B cell (primary cell): ENCODE measurements around the gene PTGES2. TPM values are rescaled to one million over a fixed set of nuclear protein-coding genes. Genes with fewer than 3 reads are reported as not detected.

Experiments used
- ATAC-seq: fragments of 200-7000 bp; cut with Tn5 transposase; one replicate; pipeline ENCODE4 v1.10.0; 2021; ENCODE audit warnings: low read depth, mild to moderate bottlenecking, moderate number of reproducible peaks, moderate library complexity
- CTCF ChIA-PET: fragments of 350-600 bp; sonication (Branson Sonifier 250); formaldehyde crosslinking; loops from one replicate; lab custom pipeline; 2021; ENCODE audit warnings: antibody characterized with exemption, inconsistent platforms; lab: Charles Lee
- POLR2A ChIA-PET: fragments of 350-600 bp; sonication (Branson Sonifier 250); formaldehyde crosslinking; loops from one replicate; lab custom pipeline; 2021; ENCODE audit warnings: antibody characterized with exemption; lab: Charles Lee
- DNase-seq: peaks from one replicate; pipeline ENCODE4 v3.0.0; 2013
- H2AFZ ChIP-seq: 2 replicates; pipeline ENCODE4 v1.6.1; 2012; ENCODE audit warnings: mild to moderate bottlenecking, low read depth, low read length; ENCODE audit not compliant: insufficient read depth, poor library complexity, severe bottlenecking
- H3K27ac ChIP-seq, 2 donors: 1 replicate in 1 of 2; 2 replicates in 1 of 2; pipeline ENCODE4 v1.5.1; 2012 to 2013; ENCODE audit warnings: low read length in 2 of 2, mild to moderate bottlenecking in 2 of 2, moderate library complexity in 1 of 2
- H3K27me3 ChIP-seq, 4 experiments: fragments of 200-600 bp in 1 of 4; sonication (generic) in 1 of 4; replicated peaks in 1 of 4; 1 replicate in 2 of 4; 2 replicates in 2 of 4; pipeline versions ENCODE4 v1.6.1 to v1.7.0; 2013 to 2016; ENCODE audit warnings: low read length in 3 of 4, mild to moderate bottlenecking in 2 of 4, mixed read lengths in 1 of 4, moderate library complexity in 1 of 4; ENCODE audit not compliant: insufficient read depth in 4 of 4, control insufficient read depth in 3 of 4; ENCODE audit errors: control extremely low read depth in 1 of 4
- H3K36me3 ChIP-seq, 2 experiments: replicated peaks in 1 of 2; 1 replicate in 1 of 2; 2 replicates in 1 of 2; pipeline versions ENCODE4 v1.6.1 to v1.7.1; 2013; ENCODE audit warnings: low read length in 1 of 2; ENCODE audit not compliant: insufficient read depth in 2 of 2, control insufficient read depth in 1 of 2; ENCODE audit errors: control extremely low read depth in 1 of 2, extremely low read depth in 1 of 2
- H3K4me1 ChIP-seq, 2 donors: fragments of 200-600 bp in 1 of 2; sonication (generic) in 1 of 2; 1 replicate in 1 of 2; 2 replicates in 1 of 2; pipeline versions ENCODE4 v1.5.1 to v1.6.1; 2013 to 2017; ENCODE audit warnings: low read length in 2 of 2; ENCODE audit not compliant: control insufficient read depth in 2 of 2, insufficient read depth in 2 of 2
- H3K4me2 ChIP-seq: replicated peaks from 2 replicates; pipeline ENCODE3; 2012; ENCODE audit warnings: mild to moderate bottlenecking, low read depth, low read length; ENCODE audit not compliant: poor library complexity, severe bottlenecking
- H3K4me3 ChIP-seq, 5 experiments: fragments of 200-600 bp in 1 of 5; sonication (generic) in 1 of 5; 1 replicate in 3 of 5; 2 replicates in 2 of 5; pipeline versions ENCODE4 v1.5.1 to v1.7.0; 2011 to 2016; ENCODE audit warnings: low read length in 4 of 5, mild to moderate bottlenecking in 4 of 5, low read depth in 2 of 5, control low read depth in 1 of 5, moderate library complexity in 1 of 5; ENCODE audit not compliant: insufficient read depth in 1 of 5; ENCODE audit errors: control extremely low read depth in 1 of 5, extremely low read depth in 1 of 5
- H3K79me2 ChIP-seq: fragments of 200-600 bp; sonication (generic); one replicate; pipeline ENCODE4 v1.6.0; 2016; ENCODE audit warnings: low read length; ENCODE audit not compliant: control insufficient read depth, insufficient read depth
- H3K9ac ChIP-seq: fragments of 200-600 bp; sonication (generic); 2 replicates; pipeline ENCODE4 v1.6.1; 2017; ENCODE audit warnings: mild to moderate bottlenecking, low read length, moderate library complexity
- H3K9me3 ChIP-seq, 3 donors: one replicate each; pipeline versions ENCODE4 v1.6.1 to v1.7.1; 2013; ENCODE audit warnings: low read length in 2 of 3; ENCODE audit not compliant: control insufficient read depth in 2 of 3, insufficient read depth in 1 of 3; ENCODE audit errors: control extremely low read depth in 1 of 3
- H4K20me1 ChIP-seq: 2 replicates; pipeline ENCODE4 v1.6.0; 2012; ENCODE audit warnings: mild to moderate bottlenecking, low read length; ENCODE audit not compliant: insufficient read depth, control insufficient read depth, poor library complexity, severe bottlenecking
- H3K27ac Mint-ChIP-seq: one replicate; pipeline ENCODE4 v1.8.0; 2021; ENCODE audit warnings: mixed read lengths
- H3K27me3 Mint-ChIP-seq: one replicate; pipeline ENCODE4 v1.8.0; 2021; ENCODE audit warnings: mixed read lengths
- H3K4me1 Mint-ChIP-seq: one replicate; pipeline ENCODE4 v1.8.0; 2021; ENCODE audit warnings: mixed read lengths
- H3K4me3 Mint-ChIP-seq: one replicate; pipeline ENCODE4 v1.8.0; 2021; ENCODE audit warnings: mixed read lengths
- H3K9me3 Mint-ChIP-seq: one replicate; pipeline ENCODE4 v1.8.0; 2022; ENCODE audit warnings: mixed read lengths; ENCODE audit not compliant: insufficient read depth
- EZH2 ChIP-seq: IDR thresholded peaks from 2 replicates; pipeline ENCODE4 v1.6.1; 2012; ENCODE audit warnings: borderline replicate concordance, low read depth, mild to moderate bottlenecking, moderate library complexity, low read length; ENCODE audit not compliant: insufficient read depth, poor library complexity, severe bottlenecking
- WGBS: methylation state at CpG from one replicate; pipeline ENCODE4 v1.1.5; 2013; ENCODE audit warnings: missing lambda C conversion rate; ENCODE audit not compliant: insufficient coverage; 5-methylcytosine and 5-hydroxymethylcytosine counted together
- intact Hi-C: fragments of 100-400 bp; cut with micrococcal nuclease; formaldehyde crosslinking; loops from one replicate; pipeline ENCODE4 v1.10.0; 2022
- polyA plus RNA-seq: library from polyadenylated mRNA; depleted of rRNA; stranded (reverse); fragments of >200 nt; gene quantifications from 2 replicates; pipeline ENCODE4 v1.2.3, GENCODE V29; 2012
- total RNA-seq, 2 donors: library from RNA; stranded (reverse); fragments of 120-200 nt in 1 of 2; gene quantifications; 1 replicate in 1 of 2; 2 replicates in 1 of 2; pipeline versions ENCODE4 v1.2.3 to v1.2.4, GENCODE V29; 2013 to 2022
- TF ChIP-seq, protein P1 (sequence below): fragments of 200-600 bp; IDR thresholded peaks from one replicate; pipeline ENCODE4 v1.8.0; 2022; ENCODE audit warnings: antibody characterized with exemption, mild to moderate bottlenecking

The PTGES2 gene
- total and polyA plus RNA-seq, 2 donors (not counting 1 experiment from before 2014, with no cell fraction given) = 77.8 to 113 TPM

DNA sequence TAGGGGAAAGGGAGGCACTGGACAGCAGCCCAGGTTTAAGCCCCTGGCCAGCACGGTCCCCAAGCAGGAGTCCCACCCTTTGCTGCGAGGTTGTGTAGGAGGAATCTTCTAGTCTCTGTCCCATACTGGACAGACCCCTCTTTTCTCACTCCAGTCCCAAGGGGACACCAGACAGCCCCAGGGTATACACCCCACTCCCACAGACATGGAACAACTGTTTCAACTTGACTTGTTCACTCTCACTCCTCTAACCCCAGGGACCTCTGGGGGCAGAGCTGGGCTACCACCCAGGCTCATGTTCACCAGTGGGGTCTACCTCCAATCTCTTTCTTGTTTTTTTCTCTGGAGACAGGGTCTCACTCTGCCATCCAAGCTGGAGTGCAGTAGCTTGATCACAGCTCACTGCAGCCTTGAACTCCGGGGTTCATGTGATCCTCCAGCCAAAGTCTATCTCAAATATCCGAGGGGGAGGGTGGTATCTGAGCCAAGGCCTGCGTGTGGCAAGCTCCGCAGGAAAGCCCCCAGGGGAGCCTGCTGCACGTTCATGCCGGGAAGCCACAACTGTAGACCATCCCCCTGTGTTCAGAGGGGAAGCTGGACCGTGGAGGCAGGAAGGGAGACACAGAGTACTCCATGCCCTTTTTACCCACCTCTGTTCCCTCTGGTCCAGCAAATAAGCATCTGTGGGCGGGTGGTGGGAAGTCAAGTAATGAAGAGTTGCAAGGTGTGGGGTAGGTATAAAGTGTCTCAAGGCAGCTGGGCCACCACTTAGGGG is 1.8 kb downstream of the PTGES2 start:
- peak overlapping the region in 2 of 5 experiments; percentile 2 to 81 for H3K4me3 ChIP-seq
- no peak overlapping the region for H2AFZ ChIP-seq
- CTCF ChIA-PET = interaction anchor here (0.9 to 6.1 kb wide), 6 partner anchors 9 to 184 kb away, joined by 3 to 49 read pairs (median 5); no protein-coding TSS in a partner anchor
- intact Hi-C loops = loop anchor here (5.0 to 10.0 kb wide), 3 partner anchors 217 to 757 kb away; partner anchors contain the start of genes KYAT1, LRRC8A, SH2D3C and SLC27A4
- ATAC-seq (no peak), DNase-seq (no peak)
- peaks cover 29% of the 10 kb centered on the region for H3K79me2 ChIP-seq
- H3K4me1 Mint-ChIP-seq = peaks cover 35% of the 10 kb centered on the region
- peak overlapping the region; percentile 29 for H3K9ac ChIP-seq
- H4K20me1 ChIP-seq = peaks cover 21% of the 10 kb centered on the region
- WGBS = 27% methylated on average over 6 of the region's 10 CpGs
- peak overlapping the region; percentile 78 for H3K27ac Mint-ChIP-seq
- H3K27ac ChIP-seq = peak overlapping the region in 1 of 2 donors; percentile 23
- H3K4me2 ChIP-seq = peak overlapping the region; percentile 63
- H3K9me3 Mint-ChIP-seq = no peaks in the 10 kb centered on the region
- H3K27me3 ChIP-seq = no peaks in the 10 kb centered on the region
- POLR2A ChIA-PET = no interaction called here
- H3K4me1 ChIP-seq = peaks cover 26 to 34% of the 10 kb centered on the region in 2 donors
- H3K36me3 ChIP-seq = peaks cover 0 to 26% of the 10 kb centered on the region in 2 experiments
- no peaks in the 10 kb centered on the region for H3K9me3 ChIP-seq
- TF ChIP-seq EZH2 = no peak
- TF ChIP-seq, protein P1, sequence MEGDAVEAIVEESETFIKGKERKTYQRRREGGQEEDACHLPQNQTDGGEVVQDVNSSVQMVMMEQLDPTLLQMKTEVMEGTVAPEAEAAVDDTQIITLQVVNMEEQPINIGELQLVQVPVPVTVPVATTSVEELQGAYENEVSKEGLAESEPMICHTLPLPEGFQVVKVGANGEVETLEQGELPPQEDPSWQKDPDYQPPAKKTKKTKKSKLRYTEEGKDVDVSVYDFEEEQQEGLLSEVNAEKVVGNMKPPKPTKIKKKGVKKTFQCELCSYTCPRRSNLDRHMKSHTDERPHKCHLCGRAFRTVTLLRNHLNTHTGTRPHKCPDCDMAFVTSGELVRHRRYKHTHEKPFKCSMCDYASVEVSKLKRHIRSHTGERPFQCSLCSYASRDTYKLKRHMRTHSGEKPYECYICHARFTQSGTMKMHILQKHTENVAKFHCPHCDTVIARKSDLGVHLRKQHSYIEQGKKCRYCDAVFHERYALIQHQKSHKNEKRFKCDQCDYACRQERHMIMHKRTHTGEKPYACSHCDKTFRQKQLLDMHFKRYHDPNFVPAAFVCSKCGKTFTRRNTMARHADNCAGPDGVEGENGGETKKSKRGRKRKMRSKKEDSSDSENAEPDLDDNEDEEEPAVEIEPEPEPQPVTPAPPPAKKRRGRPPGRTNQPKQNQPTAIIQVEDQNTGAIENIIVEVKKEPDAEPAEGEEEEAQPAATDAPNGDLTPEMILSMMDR = no peak
- H3K4me3 Mint-ChIP-seq = peak overlapping the region; percentile 95
- no peaks in the 10 kb centered on the region for H3K27me3 Mint-ChIP-seq
